ENCODE measurements around the gene GOLGA3. TPM values are rescaled to one million over a fixed set of nuclear protein-coding genes. Genes with fewer than 3 reads are reported as not detected.

The GOLGA3 gene
- total RNA-seq, 1 donor from 2014 or later, result 86.7 TPM

GRCh38 chr12:132806857-132807256, 21.8 kb downstream of the GOLGA3 start:
- H4K20me1 ChIP-seq (ENCODE audit: insufficient read depth, low read length), result peaks cover 80% of the 10 kb centered on the region
- FAIRE-seq, result no peak

GRCh38 chr12:132804426-132804861, 24.2 kb downstream of the GOLGA3 start:
- H3K36me3 ChIP-seq (ENCODE audit: insufficient read depth, low read length), result peaks cover 61% of the 10 kb centered on the region

More at GRCh38 chr12:132806857-132807256, 21.8 kb downstream of the GOLGA3 start:
- H3K4me1 Mint-ChIP-seq (ENCODE audit: low read depth, unreplicated experiment), result peaks cover 10% of the 10 kb centered on the region
- no peak overlapping the region for H3K27ac Mint-ChIP-seq (ENCODE audit: unreplicated experiment)
- H3K9me3 Mint-ChIP-seq (ENCODE audit: unreplicated experiment), result no peaks in the 10 kb centered on the region
- H3K36me3 Mint-ChIP-seq (ENCODE audit: low read depth, unreplicated experiment), result peaks cover 22% of the 10 kb centered on the region
- no peak overlapping the region for H3K4me3 Mint-ChIP-seq (ENCODE audit: unreplicated experiment)
- peaks cover 56% of the 10 kb centered on the region for H3K79me2 ChIP-seq (ENCODE audit: insufficient read depth, low read length)
- no peaks in the 10 kb centered on the region for H3K9me3 ChIP-seq (ENCODE audit: insufficient read depth, low read depth, low read length)
- DNase-seq (ENCODE audit: low read depth), result no peak
- TF ChIP-seq EZH2 (IDR thresholded peaks at IDR 0.05; ENCODE audit: insufficient read depth, low read length) (no peak), CTCF (IDR thresholded peaks at IDR 0.05; ENCODE audit: insufficient read depth, low read depth, low read length) (no peak)
- peaks cover 42% of the 10 kb centered on the region for H3K36me3 ChIP-seq (ENCODE audit: insufficient read depth, low read length)
- H3K4me1 ChIP-seq (ENCODE audit: insufficient read depth, low read length), result no peaks in the 10 kb centered on the region
- H3K4me2 ChIP-seq (ENCODE audit: low read length), result no peak overlapping the region
- no peak overlapping the region for H3K27ac ChIP-seq (ENCODE audit: low read depth, low read length)
- no peak overlapping the region for H2AFZ ChIP-seq (ENCODE audit: low read depth, low read length)
- H3K9ac ChIP-seq (ENCODE audit: low read length), result no peak overlapping the region
- no peak overlapping the region for H3K4me3 ChIP-seq (ENCODE audit: insufficient read depth, low read depth, low read length)
- H3K27me3 Mint-ChIP-seq (ENCODE audit: low read depth, unreplicated experiment), result no peaks in the 10 kb centered on the region
- H3K27me3 ChIP-seq (ENCODE audit: insufficient read depth, low read length), result no peaks in the 10 kb centered on the region

More at GRCh38 chr12:132804426-132804861, 24.2 kb downstream of the GOLGA3 start:
- H3K27me3 Mint-ChIP-seq (ENCODE audit: low read depth, unreplicated experiment), result no peaks in the 10 kb centered on the region
- no peak overlapping the region for H3K4me3 ChIP-seq (ENCODE audit: insufficient read depth, low read depth, low read length)
- TF ChIP-seq CTCF (IDR thresholded peaks at IDR 0.05; ENCODE audit: insufficient read depth, low read depth, low read length) (no peak), EZH2 (IDR thresholded peaks at IDR 0.05; ENCODE audit: insufficient read depth, low read length) (no peak)
- H3K27ac ChIP-seq (ENCODE audit: low read depth, low read length), result no peak overlapping the region
- no peak overlapping the region for H2AFZ ChIP-seq (ENCODE audit: low read depth, low read length)
- no peak overlapping the region for H3K4me2 ChIP-seq (ENCODE audit: low read length)
- no peak overlapping the region for H3K9ac ChIP-seq (ENCODE audit: low read length)
- H3K9me3 Mint-ChIP-seq (ENCODE audit: unreplicated experiment), result no peaks in the 10 kb centered on the region
- FAIRE-seq, result no peak
- no peaks in the 10 kb centered on the region for H3K9me3 ChIP-seq (ENCODE audit: insufficient read depth, low read depth, low read length)
- H3K4me3 Mint-ChIP-seq (ENCODE audit: unreplicated experiment), result no peak overlapping the region
- no peak for DNase-seq (ENCODE audit: low read depth)
- peaks cover 25% of the 10 kb centered on the region for H3K36me3 Mint-ChIP-seq (ENCODE audit: low read depth, unreplicated experiment)
- H3K27ac Mint-ChIP-seq (ENCODE audit: unreplicated experiment), result no peak overlapping the region
- peaks cover 84% of the 10 kb centered on the region for H4K20me1 ChIP-seq (ENCODE audit: insufficient read depth, low read length)
- peaks cover 74% of the 10 kb centered on the region for H3K79me2 ChIP-seq (ENCODE audit: insufficient read depth, low read length)
- peaks cover 10% of the 10 kb centered on the region for H3K4me1 Mint-ChIP-seq (ENCODE audit: low read depth, unreplicated experiment)
- no peaks in the 10 kb centered on the region for H3K4me1 ChIP-seq (ENCODE audit: insufficient read depth, low read length)
- no peaks in the 10 kb centered on the region for H3K27me3 ChIP-seq (ENCODE audit: insufficient read depth, low read length)
